HepG2 (cell line): ENCODE data around the gene PXYLP1. TPM values are rescaled to one million over a fixed set of nuclear protein-coding genes. Genes with fewer than 3 reads are reported as not detected.

Source experiments
- ATAC-seq: fragments of 200-7000 bp; cut with Tn5 transposase; 3 replicates; pipeline ENCODE4 v1.9.1; 2020; ENCODE audit warnings: mild to moderate bottlenecking, moderate library complexity
- BruUV-seq: library from RNA; stranded (reverse); fragments of 400-500 nt; replicated peaks from 2 replicates; lab custom pipeline; 2021; lab: Mats Ljungman, UMichigan
- CTCF ChIA-PET: fragments of 300-600 bp; formaldehyde crosslinking; extraction: SDS; loops from one replicate; lab custom pipeline; 2021; ENCODE audit warnings: low total read pairs, inconsistent platforms, low intra/inter-chr PET ratio; lab: Yijun Ruan, JAX
- POLR2A ChIA-PET: fragments of 350-600 bp; sonication (Branson Sonifier 250); formaldehyde crosslinking; loops from one replicate; lab custom pipeline; 2020; ENCODE audit warnings: antibody characterized with exemption, inconsistent platforms; lab: Yijun Ruan, JAX
- DNase-seq: peaks from one replicate; pipeline ENCODE4 v3.0.0-alpha.2; 2015; ENCODE audit warnings: low spot score
- FAIRE-seq: peaks from 3 replicates; lab custom pipeline; 2011; peaks lifted over from hg19 to GRCh38; lab: Jason Lieb, UNC
- H2AFZ ChIP-seq: one replicate; pipeline ENCODE4 v1.6.1; 2011; ENCODE audit warnings: low read length, inconsistent platforms
- H3K27ac ChIP-seq: fragments of 300-600 bp; 3 replicates; pipeline ENCODE4 v1.8.0; 2011; ENCODE audit warnings: mixed run types, mild to moderate bottlenecking, mixed read lengths, low read length, inconsistent platforms; ENCODE audit not compliant: insufficient read depth; ENCODE audit errors: extremely low read length
- H3K27me3 ChIP-seq, 2 experiments: fragments of 200-600 bp in 1 of 2; 2 replicates in 1 of 2; 3 replicates in 1 of 2; pipeline versions ENCODE4 v1.6.0 to v1.8.0; 2011; ENCODE audit warnings: low read length in 2 of 2, mild to moderate bottlenecking in 2 of 2, moderate library complexity in 2 of 2, inconsistent platforms in 1 of 2; ENCODE audit not compliant: insufficient read depth in 2 of 2, control insufficient read depth in 1 of 2
- H3K36me3 ChIP-seq, 2 experiments: fragments of 200-600 bp in 1 of 2; replicated peaks in 1 of 2; 2 replicates in 1 of 2; 3 replicates in 1 of 2; pipeline versions ENCODE4 v1.5.1 to v1.8.0; 2011; ENCODE audit warnings: low read length in 2 of 2, inconsistent platforms in 1 of 2; ENCODE audit not compliant: insufficient read depth in 2 of 2, control insufficient read depth in 1 of 2
- H3K4me1 ChIP-seq: 2 replicates; pipeline ENCODE4 v1.5.1; 2012; ENCODE audit warnings: low read length, inconsistent platforms; ENCODE audit not compliant: insufficient read depth
- H3K4me2 ChIP-seq: 2 replicates; pipeline ENCODE4 v1.6.0; 2011; ENCODE audit warnings: low read depth, low read length, inconsistent platforms
- H3K4me3 ChIP-seq, 3 experiments: fragments of 200-600 bp in 1 of 3; sonication (generic), shearing (Covaris generic) in 1 of 3; replicated peaks in 1 of 3; 2 replicates each; pipeline ENCODE4 v1.5.1; 2011 to 2016; ENCODE audit warnings: low read length in 3 of 3, inconsistent platforms in 2 of 3, low read depth in 2 of 3, mild to moderate bottlenecking in 2 of 3, control low read depth in 1 of 3, mixed read lengths in 1 of 3; ENCODE audit not compliant: insufficient read depth in 1 of 3
- H3K79me2 ChIP-seq: one replicate; pipeline ENCODE4 v1.6.1; 2011; ENCODE audit warnings: low read length, inconsistent platforms; ENCODE audit not compliant: insufficient read depth
- H3K9ac ChIP-seq: 2 replicates; pipeline ENCODE4 v1.6.0; 2011; ENCODE audit warnings: mild to moderate bottlenecking, low read depth, low read length, inconsistent platforms; ENCODE audit not compliant: insufficient read depth
- H3K9me3 ChIP-seq: 2 replicates; pipeline ENCODE4 v1.5.1; 2012; ENCODE audit warnings: mild to moderate bottlenecking, low read length
- H4K20me1 ChIP-seq: 2 replicates; pipeline ENCODE4 v1.6.0; 2011; ENCODE audit warnings: inconsistent platforms, mild to moderate bottlenecking, low read length, moderate library complexity; ENCODE audit not compliant: insufficient read depth
- ARNTL ChIP-seq: sonication (generic); formaldehyde crosslinking; IDR thresholded peaks from 2 replicates; pipeline ENCODE4 v1.4.0; 2020; ENCODE audit warnings: mild to moderate bottlenecking, missing genetic modification reagents
- BORCS8-MEF2B ChIP-seq: sonication (generic); formaldehyde crosslinking; IDR thresholded peaks from 2 replicates; pipeline ENCODE4 v1.8.0; 2022; ENCODE audit warnings: mild to moderate bottlenecking, missing genetic modification reagents
- DPF2 ChIP-seq: sonication (generic); formaldehyde crosslinking; IDR thresholded peaks from 2 replicates; pipeline ENCODE4 v1.4.0; 2020; ENCODE audit warnings: mild to moderate bottlenecking, low read depth, missing genetic modification reagents, borderline replicate concordance
- FOXK2 ChIP-seq: fragments of 450-650 bp; IDR thresholded peaks from 2 replicates; pipeline ENCODE4 v1.6.1; 2016
- GATA4 ChIP-seq: sonication (generic); IDR thresholded peaks from 2 replicates; pipeline ENCODE4 v1.6.1; 2016; ENCODE audit warnings: antibody characterized with exemption, low read depth, borderline replicate concordance
- TP53 ChIP-seq: sonication (generic); formaldehyde crosslinking; conservative IDR thresholded peaks from 2 replicates; pipeline ENCODE4 v1.4.0; 2020; ENCODE audit warnings: missing genetic modification reagents
- ZNF333 ChIP-seq: sonication (generic); formaldehyde crosslinking; IDR thresholded peaks from 2 replicates; pipeline ENCODE4 v1.4.0; 2020; ENCODE audit warnings: mild to moderate bottlenecking, missing genetic modification reagents, borderline replicate concordance
- WGBS: methylation state at CpG from one replicate; pipeline ENCODE4 v1.1.6; 2017; ENCODE audit warnings: low lambda C conversion rate; 5-methylcytosine and 5-hydroxymethylcytosine counted together
- in situ Hi-C: cut with HindIII; loops from 2 replicates; pipeline ENCODE4 v1.10.0; 2017; ENCODE audit warnings: low pct_unique_long_range_greater_than_20kb; ENCODE audit not compliant: extremely low pct_ligation_motif_present
- intact Hi-C: fragments of 100-400 bp; cut with micrococcal nuclease; formaldehyde crosslinking; loops from one replicate; pipeline ENCODE4 v1.10.0; 2022; ENCODE audit not compliant: unreplicated experiment
- polyA plus RNA-seq, 8 experiments: library from polyadenylated mRNA; depleted of rRNA in 3 of 8; stranded (reverse) in 7 of 8; unstranded in 1 of 8; fragments of >200 nt; fragmentation: Illumina TruSeq in 4 of 8; extraction: Trizol in 4 of 8; gene quantifications; 2 replicates each; pipeline versions ENCODE4 v1.2.1 to v1.2.3, GENCODE V29; 2011 to 2016; ENCODE audit warnings: low read depth in 4 of 8, missing spikeins in 1 of 8, mixed read lengths in 1 of 8; ENCODE audit not compliant: insufficient read depth in 1 of 8
- total RNA-seq, 5 experiments: library from RNA; depleted of rRNA; stranded (reverse); fragments of >200 nt; fragmentation: Illumina TruSeq; extraction: Trizol; gene quantifications; 2 replicates each; pipeline ENCODE4 v1.2.3, GENCODE V29; 2016; ENCODE audit warnings: low read depth in 1 of 5
- TF ChIP-seq, protein P1 (sequence below): sonication (generic); formaldehyde crosslinking; IDR thresholded peaks from 2 replicates; pipeline ENCODE4 v1.4.0; 2020; ENCODE audit warnings: mild to moderate bottlenecking, missing genetic modification reagents, borderline replicate concordance
- TF ChIP-seq, protein P2 (sequence below): sonication (generic); formaldehyde crosslinking; IDR thresholded peaks from 2 replicates; pipeline ENCODE4 v1.8.1; 2023; ENCODE audit warnings: mild to moderate bottlenecking, missing genetic modification reagents

PXYLP1 gene
- total and polyA plus RNA-seq, 2 of the 13 experiments (the other 11 are each of a cell fraction or from before 2014, with no cell fraction given), result 4.9 to 8.1 TPM

- H3K27me3 ChIP-seq, result no peaks in the 10 kb centered on the region
- H4K20me1 ChIP-seq, result no peaks in the 10 kb centered on the region
- no TSS peak for BruUV-seq
- peak overlapping the region; percentile 39 to 84 (median 56); a peak in 5 of 6 replicates for H3K4me3 ChIP-seq
- peaks cover 28% of the 10 kb centered on the region for H3K4me1 ChIP-seq
- no peaks in the 10 kb centered on the region for H3K9me3 ChIP-seq
- in situ Hi-C loops (no loop called here), intact Hi-C loops (no loop called here)
- peak overlapping the region; percentile 76 for H3K4me2 ChIP-seq
- no peaks in the 10 kb centered on the region for H3K36me3 ChIP-seq
- DNase-seq (no peak), FAIRE-seq (no peak), ATAC-seq (no peak)
- no peak for TF ChIP-seq BORCS8-MEF2B (CRISPR knock-in tag)
- TF ChIP-seq FOXK2, result no peak
- no peak for TF ChIP-seq DPF2 (CRISPR knock-in tag)
- TF ChIP-seq GATA4, result no peak
- no peak for TF ChIP-seq ZNF333 (CRISPR knock-in tag)
- TF ChIP-seq TP53, result no peak
- TF ChIP-seq, protein P1, sequence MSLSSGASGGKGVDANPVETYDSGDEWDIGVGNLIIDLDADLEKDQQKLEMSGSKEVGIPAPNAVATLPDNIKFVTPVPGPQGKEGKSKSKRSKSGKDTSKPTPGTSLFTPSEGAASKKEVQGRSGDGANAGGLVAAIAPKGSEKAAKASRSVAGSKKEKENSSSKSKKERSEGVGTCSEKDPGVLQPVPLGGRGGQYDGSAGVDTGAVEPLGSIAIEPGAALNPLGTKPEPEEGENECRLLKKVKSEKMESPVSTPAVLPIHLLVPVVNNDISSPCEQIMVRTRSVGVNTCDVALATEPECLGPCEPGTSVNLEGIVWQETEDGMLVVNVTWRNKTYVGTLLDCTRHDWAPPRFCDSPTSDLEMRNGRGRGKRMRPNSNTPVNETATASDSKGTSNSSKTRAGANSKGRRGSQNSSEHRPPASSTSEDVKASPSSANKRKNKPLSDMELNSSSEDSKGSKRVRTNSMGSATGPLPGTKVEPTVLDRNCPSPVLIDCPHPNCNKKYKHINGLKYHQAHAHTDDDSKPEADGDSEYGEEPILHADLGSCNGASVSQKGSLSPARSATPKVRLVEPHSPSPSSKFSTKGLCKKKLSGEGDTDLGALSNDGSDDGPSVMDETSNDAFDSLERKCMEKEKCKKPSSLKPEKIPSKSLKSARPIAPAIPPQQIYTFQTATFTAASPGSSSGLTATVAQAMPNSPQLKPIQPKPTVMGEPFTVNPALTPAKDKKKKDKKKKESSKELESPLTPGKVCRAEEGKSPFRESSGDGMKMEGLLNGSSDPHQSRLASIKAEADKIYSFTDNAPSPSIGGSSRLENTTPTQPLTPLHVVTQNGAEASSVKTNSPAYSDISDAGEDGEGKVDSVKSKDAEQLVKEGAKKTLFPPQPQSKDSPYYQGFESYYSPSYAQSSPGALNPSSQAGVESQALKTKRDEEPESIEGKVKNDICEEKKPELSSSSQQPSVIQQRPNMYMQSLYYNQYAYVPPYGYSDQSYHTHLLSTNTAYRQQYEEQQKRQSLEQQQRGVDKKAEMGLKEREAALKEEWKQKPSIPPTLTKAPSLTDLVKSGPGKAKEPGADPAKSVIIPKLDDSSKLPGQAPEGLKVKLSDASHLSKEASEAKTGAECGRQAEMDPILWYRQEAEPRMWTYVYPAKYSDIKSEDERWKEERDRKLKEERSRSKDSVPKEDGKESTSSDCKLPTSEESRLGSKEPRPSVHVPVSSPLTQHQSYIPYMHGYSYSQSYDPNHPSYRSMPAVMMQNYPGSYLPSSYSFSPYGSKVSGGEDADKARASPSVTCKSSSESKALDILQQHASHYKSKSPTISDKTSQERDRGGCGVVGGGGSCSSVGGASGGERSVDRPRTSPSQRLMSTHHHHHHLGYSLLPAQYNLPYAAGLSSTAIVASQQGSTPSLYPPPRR (CRISPR knock-in tag), result no peak
- TF ChIP-seq, protein P2, sequence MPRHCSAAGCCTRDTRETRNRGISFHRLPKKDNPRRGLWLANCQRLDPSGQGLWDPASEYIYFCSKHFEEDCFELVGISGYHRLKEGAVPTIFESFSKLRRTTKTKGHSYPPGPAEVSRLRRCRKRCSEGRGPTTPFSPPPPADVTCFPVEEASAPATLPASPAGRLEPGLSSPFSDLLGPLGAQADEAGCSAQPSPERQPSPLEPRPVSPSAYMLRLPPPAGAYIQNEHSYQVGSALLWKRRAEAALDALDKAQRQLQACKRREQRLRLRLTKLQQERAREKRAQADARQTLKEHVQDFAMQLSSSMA (CRISPR knock-in tag), result no peak
- TF ChIP-seq ARNTL (CRISPR knock-in tag), result no peak
- peak overlapping the region; percentile 84 for H2AFZ ChIP-seq
- ChIA-PET POLR2A (interaction anchor here (1.0 to 2.0 kb wide), 10 partner anchors 11 to 152 kb away, joined by 3 to 22 read pairs (median 7); partner anchors contain the start of gene ZBTB38), CTCF (interaction anchor here (1.5 to 1.9 kb wide), 4 partner anchors 48 to 142 kb away, joined by 6 to 9 read pairs (median 7); no protein-coding TSS in a partner anchor)
- WGBS, result 95% methylated on average over 14 of the region's 16 CpGs
- peak overlapping the region; percentile 34 for H3K27ac ChIP-seq
- no peaks in the 10 kb centered on the region for H3K79me2 ChIP-seq
- peak overlapping the region; percentile 56 for H3K9ac ChIP-seq
Measured at GRCh38 chr3:141312354-141313092, 80.9 kb downstream of the PXYLP1 start.
